ENCODE measurements around the gene THUMPD3.

The THUMPD3 gene

DNA sequence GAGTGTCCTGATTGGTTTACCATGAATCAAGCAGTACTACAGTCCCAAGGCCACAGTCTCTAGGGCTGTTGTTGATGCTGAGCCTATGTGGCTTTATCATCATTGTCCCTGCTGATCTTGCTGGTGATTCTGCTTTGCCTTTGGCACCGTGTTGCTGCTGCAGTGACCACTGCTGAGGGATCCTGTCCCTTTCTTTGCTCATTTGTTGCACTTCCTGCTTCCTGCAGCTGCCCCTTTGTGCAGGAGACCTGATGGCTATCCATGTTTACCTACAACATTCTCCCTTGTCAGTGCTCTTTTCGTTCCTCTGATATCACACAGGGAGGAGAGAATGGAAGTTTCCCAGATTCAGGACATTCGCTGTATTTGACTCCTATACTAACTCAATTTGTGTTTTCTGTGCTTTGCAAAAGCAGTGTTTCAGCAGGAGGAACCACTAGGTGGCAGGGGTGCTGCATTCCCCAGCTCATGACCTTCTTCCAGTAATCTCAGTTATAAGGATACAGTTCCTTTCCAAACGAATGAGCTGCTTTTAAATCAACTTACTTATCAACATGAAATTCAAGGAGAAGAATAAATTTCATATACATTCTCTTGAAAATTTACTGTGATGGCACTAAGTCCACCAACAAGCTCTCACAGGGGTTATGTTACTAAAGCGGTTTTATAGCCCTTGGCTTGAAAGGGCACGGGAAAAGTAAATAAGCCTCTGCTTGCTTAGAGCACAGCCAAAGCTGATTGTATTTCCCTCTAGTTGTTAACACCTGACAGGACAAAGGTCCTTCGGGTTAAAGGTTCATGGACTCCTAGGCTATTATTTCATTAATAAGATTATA, 9.7 kb upstream of the THUMPD3 start:
- in situ Hi-C loops (cut with MboI; ENCODE audit: low sequenced_read_pairs) = no loop called here

GRCh38 chr3:9361691-9362388, 1.0 kb upstream of the THUMPD3 start:
- in situ Hi-C loops (cut with MboI; ENCODE audit: low sequenced_read_pairs) = no loop called here

DNA sequence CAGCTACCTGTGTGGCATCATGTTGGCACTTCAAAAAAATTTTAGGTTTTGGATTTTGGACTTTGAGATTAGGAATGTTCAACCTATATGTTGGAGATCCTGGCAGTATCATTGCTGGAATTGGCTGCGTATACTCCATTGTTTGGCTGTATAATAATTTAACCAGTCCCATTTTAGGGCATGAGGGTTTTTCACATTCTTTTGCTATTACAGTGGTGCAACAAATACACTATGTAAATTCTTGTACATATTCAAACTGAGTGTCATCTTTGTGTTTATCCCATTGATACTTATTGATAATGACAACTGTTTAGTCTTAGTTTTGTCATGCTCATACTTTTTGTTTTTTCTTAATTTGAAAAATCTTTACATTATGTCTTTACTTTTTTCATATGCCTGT, 6.7 kb downstream of the THUMPD3 start:
- in situ Hi-C loops (cut with MboI; ENCODE audit: low sequenced_read_pairs) = no loop called here

DNA sequence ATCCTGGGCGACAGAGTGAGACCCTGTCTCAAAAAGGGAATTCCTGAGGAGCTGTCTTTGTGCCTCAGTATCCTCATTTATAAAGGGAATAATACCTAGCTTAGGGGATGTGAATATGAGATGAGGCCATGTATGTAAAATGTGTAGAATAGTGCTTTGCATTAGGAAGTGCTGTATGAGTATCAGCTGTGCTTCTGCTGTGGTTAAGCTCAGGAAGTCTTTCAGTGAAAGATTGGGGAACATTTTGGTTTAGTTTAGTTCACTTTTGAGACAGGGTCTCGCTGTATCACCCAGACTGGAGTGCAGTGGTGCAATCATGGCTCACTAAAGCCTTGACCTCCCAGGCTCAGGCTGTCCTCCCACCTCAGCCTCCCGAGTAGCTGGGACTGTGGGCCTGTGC, 10.6 kb downstream of the THUMPD3 start:
- in situ Hi-C loops (cut with MboI; ENCODE audit: low sequenced_read_pairs) = no loop called here

DNA sequence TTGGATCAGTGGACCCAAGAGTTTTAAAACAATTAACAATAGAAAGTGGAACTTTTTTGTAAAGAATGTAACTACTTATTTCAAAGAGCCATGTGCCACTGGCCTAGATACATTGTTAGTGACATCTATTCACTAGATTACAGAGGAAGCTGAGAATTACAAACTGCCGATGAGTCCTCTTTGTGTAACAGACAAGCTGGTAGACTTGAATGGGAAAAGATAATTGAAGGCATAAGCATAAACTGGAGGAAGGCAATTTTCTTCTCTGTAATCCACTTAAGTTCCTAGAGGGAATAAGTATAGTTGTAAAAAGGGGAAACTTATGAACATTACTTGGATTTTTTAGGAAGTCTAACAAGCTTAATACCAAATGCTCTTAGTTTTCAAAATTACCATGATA, 15.1 kb downstream of the THUMPD3 start:
- in situ Hi-C loops (cut with MboI; ENCODE audit: low sequenced_read_pairs) = no loop called here

GRCh38 chr3:9379327-9379726, 16.5 kb downstream of the THUMPD3 start:
- in situ Hi-C loops (cut with MboI; ENCODE audit: low sequenced_read_pairs) = no loop called here

DNA sequence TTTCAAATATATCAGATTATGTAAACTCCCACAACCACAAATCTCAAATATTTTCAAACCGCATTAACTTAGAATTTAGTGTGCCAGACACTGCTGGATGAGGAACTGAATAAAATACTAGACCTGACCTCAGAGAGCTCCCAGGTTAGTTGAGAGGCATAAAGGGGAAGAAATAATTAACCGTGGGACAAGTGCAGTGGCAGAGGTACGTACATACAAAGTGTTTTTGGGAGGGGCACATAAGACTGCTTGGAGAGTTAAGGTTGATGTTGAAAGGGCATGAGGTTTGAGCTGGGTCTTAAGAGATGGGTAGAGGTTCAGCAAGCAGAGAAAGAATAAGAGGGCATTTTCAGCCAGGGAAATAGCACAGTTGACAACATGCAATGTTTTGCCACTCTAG, 17.2 kb downstream of the THUMPD3 start:
- in situ Hi-C loops (cut with MboI; ENCODE audit: low sequenced_read_pairs) = no loop called here

- in situ Hi-C loops (cut with MboI; ENCODE audit: low sequenced_read_pairs) = no loop called here
Observed at GRCh38 chr3:9384141-9384828, 21.4 kb downstream of the THUMPD3 start.

- in situ Hi-C loops (cut with MboI; ENCODE audit: low sequenced_read_pairs) = no loop called here
Observed at GRCh38 chr3:9385187-9386077, 22.6 kb downstream of the THUMPD3 start.

- in situ Hi-C loops (cut with MboI; ENCODE audit: low sequenced_read_pairs) = no loop called here
Observed at GRCh38 chr3:9386078-9386459, 23.2 kb downstream of the THUMPD3 start.

DNA sequence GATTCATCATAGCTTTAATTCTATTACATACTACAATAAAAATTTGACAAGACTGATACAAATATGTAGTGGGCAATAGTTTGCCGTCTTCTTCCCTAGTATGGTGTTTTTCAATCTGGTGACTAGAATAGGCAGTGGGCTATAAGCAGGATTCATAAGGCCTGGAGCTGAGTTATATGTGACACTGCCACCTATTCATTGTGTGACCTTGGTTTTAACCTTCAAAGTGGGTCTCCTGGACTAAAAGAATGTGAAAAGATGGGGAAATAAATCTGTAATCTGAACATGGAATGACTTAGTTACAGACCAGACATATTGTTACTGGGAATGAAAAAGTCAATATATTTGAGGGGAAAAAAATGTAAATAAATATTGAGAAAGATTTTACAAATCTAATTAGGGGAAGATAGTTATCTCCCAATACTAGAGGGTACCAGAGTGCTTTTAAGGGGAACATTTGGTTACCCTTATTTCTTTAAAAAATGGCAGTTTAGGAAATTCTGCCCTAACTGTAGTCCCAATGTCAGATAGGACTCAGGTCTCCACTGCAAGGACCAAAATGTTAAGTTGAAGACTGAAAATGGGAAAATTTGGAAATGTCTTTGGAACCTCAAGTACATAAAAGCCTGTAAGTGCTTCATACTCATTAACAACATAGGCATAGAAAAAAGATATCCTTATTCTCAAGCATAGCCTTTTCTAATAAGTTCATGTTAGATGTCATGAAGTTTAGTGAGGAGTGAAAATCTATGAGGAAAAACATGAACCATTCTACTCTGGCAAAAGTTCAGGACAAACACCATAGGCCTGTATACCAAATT, 23.9 kb downstream of the THUMPD3 start:
- in situ Hi-C loops (cut with MboI; ENCODE audit: low sequenced_read_pairs) = no loop called here

- in situ Hi-C loops (cut with MboI; ENCODE audit: low sequenced_read_pairs) = no loop called here
Observed at GRCh38 chr3:9387322-9387655, 24.4 kb downstream of the THUMPD3 start.

DNA sequence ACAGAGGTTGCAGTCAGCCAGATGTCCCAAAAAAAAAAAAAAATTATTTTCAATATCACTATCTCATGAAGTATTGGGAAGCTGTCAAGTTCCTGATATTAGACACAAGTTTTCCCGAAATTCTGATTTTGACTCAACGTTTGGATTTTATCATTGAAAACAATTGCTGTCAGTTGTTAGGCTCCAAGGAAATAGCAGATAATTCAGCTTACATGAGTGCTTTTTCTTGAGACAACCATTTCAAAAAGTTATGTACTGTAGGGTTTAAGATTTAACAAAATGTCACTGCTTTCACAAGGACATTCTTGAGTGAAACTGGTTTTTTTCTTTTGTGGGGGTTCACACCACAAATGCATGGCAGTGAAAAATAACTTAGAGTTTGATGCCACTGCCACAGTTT, 25.3 kb downstream of the THUMPD3 start:
- in situ Hi-C loops (cut with MboI; ENCODE audit: low sequenced_read_pairs) = no loop called here

DNA sequence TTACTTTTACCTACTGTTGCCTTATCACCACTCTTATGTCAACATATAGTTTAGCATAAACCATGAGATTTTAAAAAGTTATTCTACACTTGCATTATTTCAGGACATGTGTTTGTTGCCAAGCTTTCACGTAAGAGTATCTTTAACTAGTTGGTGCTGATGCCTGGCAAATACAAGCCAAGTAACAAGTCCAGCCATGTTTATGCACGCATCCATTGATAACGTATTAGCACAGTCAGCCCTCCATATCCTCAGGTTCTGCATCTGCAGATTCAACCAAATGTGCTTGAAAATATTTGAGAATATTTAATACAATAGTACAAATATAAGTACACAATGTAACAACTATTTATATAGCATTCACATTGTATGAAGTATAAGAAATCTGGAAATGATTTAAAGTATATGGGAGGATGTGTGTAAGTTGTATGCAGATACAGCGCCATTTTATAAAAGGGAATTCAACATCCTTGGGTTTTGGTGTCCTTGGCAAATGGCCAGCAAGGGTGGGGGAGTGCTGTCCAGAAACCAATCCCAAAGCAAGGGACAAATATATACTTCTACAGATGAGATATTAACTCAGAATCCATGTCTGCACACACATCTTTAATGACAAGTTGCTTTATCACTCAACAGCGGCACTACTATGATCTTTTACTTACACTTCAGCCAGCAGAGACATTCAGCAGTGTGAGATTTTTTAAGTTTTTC, 25.9 kb downstream of the THUMPD3 start:
- in situ Hi-C loops (cut with MboI; ENCODE audit: low sequenced_read_pairs) = no loop called here

DNA sequence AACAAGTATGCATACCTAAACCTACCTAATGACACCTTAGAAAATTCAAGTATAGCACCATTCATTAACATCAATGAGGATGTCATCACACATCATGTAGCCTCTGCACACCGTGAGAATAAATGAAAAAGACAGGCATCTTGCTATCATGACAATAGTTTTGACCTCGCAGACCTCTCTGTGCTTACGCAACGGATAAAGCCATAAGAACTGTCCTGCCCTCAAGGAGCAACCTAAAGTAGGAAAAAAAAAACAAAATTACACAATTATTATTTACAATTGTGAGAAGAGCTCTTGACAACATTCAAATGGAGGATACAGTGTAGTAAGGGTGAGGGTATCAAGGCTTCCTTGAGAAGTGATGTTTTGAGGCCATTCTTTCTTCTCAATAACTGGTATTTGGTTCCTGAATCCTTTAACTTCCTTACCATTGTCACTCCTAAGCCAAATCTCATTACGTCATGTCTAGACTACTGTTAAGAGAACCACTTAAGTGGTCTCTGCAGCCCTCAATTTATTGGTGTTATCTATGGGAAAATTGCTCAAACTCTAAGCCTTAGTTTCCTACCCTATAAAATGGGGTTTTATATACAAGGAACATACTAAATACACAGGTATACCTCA, 27.5 kb downstream of the THUMPD3 start:
- in situ Hi-C loops (cut with MboI; ENCODE audit: low sequenced_read_pairs) = no loop called here

- in situ Hi-C loops (cut with MboI; ENCODE audit: low sequenced_read_pairs) = no loop called here
Observed at GRCh38 chr3:9392041-9392440, 29.2 kb downstream of the THUMPD3 start.

- in situ Hi-C loops (cut with MboI; ENCODE audit: low sequenced_read_pairs) = no loop called here
Observed at GRCh38 chr3:9395570-9396300, 32.9 kb downstream of the THUMPD3 start.

GRCh38 chr3:9396301-9396631, 33.4 kb downstream of the THUMPD3 start:
- in situ Hi-C loops (cut with MboI; ENCODE audit: low sequenced_read_pairs) = no loop called here

Measured in hTERT RPE-1 (cell line).